Keratinocyte (primary cell): Measurements from ENCODE around the gene NEAT1. TPM values are rescaled to one million over a fixed set of nuclear protein-coding genes. Genes with fewer than 3 reads are reported as not detected.

Experiments used
- DNase-seq: peaks from one replicate; pipeline ENCODE4 v3.0.0-alpha.2; 2011; ENCODE audit warnings: low read depth, missing footprints, low spot score
- FAIRE-seq: peaks from 2 replicates; lab custom pipeline; 2011; peaks lifted over from hg19 to GRCh38; lab: Jason Lieb, UNC
- H2AFZ ChIP-seq: 2 replicates; pipeline ENCODE4 v1.6.0; 2012; ENCODE audit warnings: low read length, control low read depth, inconsistent platforms; ENCODE audit not compliant: control insufficient read depth
- H3K27ac ChIP-seq: 2 replicates; pipeline ENCODE4 v1.5.1; 2011; ENCODE audit warnings: low read length; ENCODE audit not compliant: control insufficient read depth, insufficient read depth
- H3K27me3 ChIP-seq: 3 replicates; pipeline ENCODE4 v1.6.0; 2011; ENCODE audit warnings: low read length; ENCODE audit not compliant: control insufficient read depth, insufficient read depth; ENCODE audit errors: extremely low read depth
- H3K36me3 ChIP-seq, 2 experiments: 2 replicates in 1 of 2; 3 replicates in 1 of 2; pipeline ENCODE4 v1.5.1; 2011; ENCODE audit warnings: low read length in 2 of 2, mild to moderate bottlenecking in 1 of 2; ENCODE audit not compliant: control insufficient read depth in 2 of 2, insufficient read depth in 2 of 2; ENCODE audit errors: extremely low read depth in 1 of 2
- H3K4me1 ChIP-seq: 3 replicates; pipeline ENCODE4 v1.5.1; 2011; ENCODE audit warnings: low read length; ENCODE audit not compliant: control insufficient read depth, insufficient read depth; ENCODE audit errors: extremely low read depth
- H3K4me2 ChIP-seq: 3 replicates; pipeline ENCODE4 v1.6.0; 2011; ENCODE audit warnings: low read depth, low read length; ENCODE audit not compliant: control insufficient read depth, insufficient read depth; ENCODE audit errors: extremely low read depth
- H3K4me3 ChIP-seq, 3 experiments: fragments of 200-600 bp in 1 of 3; sonication (generic) in 1 of 3; 2 replicates in 2 of 3; 3 replicates in 1 of 3; pipeline ENCODE4 v1.5.1; 2011 to 2016; ENCODE audit warnings: low read length in 3 of 3, mild to moderate bottlenecking in 3 of 3, control low read depth in 2 of 3, inconsistent platforms in 1 of 3, low read depth in 1 of 3, mixed read lengths in 1 of 3, mixed run types in 1 of 3, moderate library complexity in 1 of 3; ENCODE audit not compliant: control insufficient read depth in 2 of 3, insufficient read depth in 2 of 3; ENCODE audit errors: extremely low read depth in 1 of 3
- H3K79me2 ChIP-seq: 2 replicates; pipeline ENCODE4 v1.6.0; 2012; ENCODE audit warnings: low read length; ENCODE audit not compliant: control insufficient read depth, insufficient read depth
- H3K9ac ChIP-seq: 3 replicates; pipeline ENCODE4 v1.6.0; 2011; ENCODE audit warnings: low read length; ENCODE audit not compliant: control insufficient read depth, insufficient read depth; ENCODE audit errors: extremely low read depth
- H3K9me1 ChIP-seq: 3 replicates; pipeline ENCODE4 v1.6.0; 2011; ENCODE audit warnings: low read length; ENCODE audit not compliant: control insufficient read depth, insufficient read depth; ENCODE audit errors: extremely low read depth
- H3K9me3 ChIP-seq: 2 replicates; pipeline ENCODE4 v1.5.1; 2012; ENCODE audit warnings: low read depth, low read length; ENCODE audit not compliant: control insufficient read depth
- H4K20me1 ChIP-seq: 3 replicates; pipeline ENCODE4 v1.6.0; 2011; ENCODE audit warnings: low read length; ENCODE audit not compliant: control insufficient read depth, insufficient read depth; ENCODE audit errors: extremely low read depth
- EZH2 ChIP-seq: IDR thresholded peaks from one replicate; pipeline ENCODE4 v1.6.1; 2012; ENCODE audit warnings: inconsistent platforms, mild to moderate bottlenecking, low read length, moderate library complexity
- dilution Hi-C: fragments of 300-500 bp; cut with MboI; formaldehyde crosslinking; loops from one replicate; pipeline ENCODE4 v1.7.0; 2020; ENCODE audit warnings: low sequenced_read_pairs; ENCODE audit not compliant: extremely low pct_ligation_motif_present
- polyA plus RNA-seq, 5 experiments: library from polyadenylated mRNA; depleted of rRNA in 3 of 5; stranded (reverse) in 3 of 5; stranded (forward) in 1 of 5; unstranded in 1 of 5; fragments of >200 nt; gene quantifications; 1 replicate in 1 of 5; 2 replicates in 3 of 5; 3 replicates in 1 of 5; pipeline versions ENCODE4 v1.2.1 to v1.2.3, GENCODE V29; 2011 to 2012; ENCODE audit warnings: missing spikeins in 2 of 5, low read depth in 1 of 5, low replicate concordance in 1 of 5
- TF ChIP-seq, protein P1 (sequence below), 3 experiments: IDR thresholded peaks in 1 of 3; conservative IDR thresholded peaks in 1 of 3; optimal IDR thresholded peaks in 1 of 3; 2 replicates in 2 of 3; 3 replicates in 1 of 3; pipeline versions ENCODE3 to v1.5.1; 2011; ENCODE audit warnings: low read length in 3 of 3, mild to moderate bottlenecking in 3 of 3, moderate library complexity in 2 of 3, control low read depth in 1 of 3, inconsistent platforms in 1 of 3; ENCODE audit not compliant: insufficient read depth in 2 of 3; ENCODE audit errors: extremely low read depth in 1 of 3

Gene NEAT1
- polyA plus RNA-seq, 1 donor (not counting 4 experiments of a cell fraction or from before 2014, with no cell fraction given) = 270 TPM

GRCh38 chr11:65416341-65416824 lies 6.2 kb upstream of the NEAT1 start:
- peaks cover 4% of the 10 kb centered on the region for H3K9me1 ChIP-seq

GRCh38 chr11:65416841-65417701 lies 5.5 kb upstream of the NEAT1 start:
- H3K27me3 ChIP-seq = no peaks in the 10 kb centered on the region
- H4K20me1 ChIP-seq = no peaks in the 10 kb centered on the region
- H3K27ac ChIP-seq = peak overlapping the region; percentile 1
- FAIRE-seq (no peak), DNase-seq (no peak)
- H3K9me3 ChIP-seq = no peaks in the 10 kb centered on the region
- H3K36me3 ChIP-seq = peaks cover 0 to 11% of the 10 kb centered on the region in 2 experiments
- dilution Hi-C loops = no loop called here
- H3K4me2 ChIP-seq = peak overlapping the region; percentile 78
- no peak for TF ChIP-seq EZH2
- TF ChIP-seq, protein P1, sequence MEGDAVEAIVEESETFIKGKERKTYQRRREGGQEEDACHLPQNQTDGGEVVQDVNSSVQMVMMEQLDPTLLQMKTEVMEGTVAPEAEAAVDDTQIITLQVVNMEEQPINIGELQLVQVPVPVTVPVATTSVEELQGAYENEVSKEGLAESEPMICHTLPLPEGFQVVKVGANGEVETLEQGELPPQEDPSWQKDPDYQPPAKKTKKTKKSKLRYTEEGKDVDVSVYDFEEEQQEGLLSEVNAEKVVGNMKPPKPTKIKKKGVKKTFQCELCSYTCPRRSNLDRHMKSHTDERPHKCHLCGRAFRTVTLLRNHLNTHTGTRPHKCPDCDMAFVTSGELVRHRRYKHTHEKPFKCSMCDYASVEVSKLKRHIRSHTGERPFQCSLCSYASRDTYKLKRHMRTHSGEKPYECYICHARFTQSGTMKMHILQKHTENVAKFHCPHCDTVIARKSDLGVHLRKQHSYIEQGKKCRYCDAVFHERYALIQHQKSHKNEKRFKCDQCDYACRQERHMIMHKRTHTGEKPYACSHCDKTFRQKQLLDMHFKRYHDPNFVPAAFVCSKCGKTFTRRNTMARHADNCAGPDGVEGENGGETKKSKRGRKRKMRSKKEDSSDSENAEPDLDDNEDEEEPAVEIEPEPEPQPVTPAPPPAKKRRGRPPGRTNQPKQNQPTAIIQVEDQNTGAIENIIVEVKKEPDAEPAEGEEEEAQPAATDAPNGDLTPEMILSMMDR (optimal IDR thresholded peaks at IDR 0.05 in 1 of 3, IDR thresholded peaks at IDR 0.05 in 1 of 3, conservative IDR thresholded peaks at IDR 0.05 in 1 of 3; ENCODE audit: extremely low read depth in 1 of 3, insufficient read depth in 2 of 3, low read length in 3 of 3) = no peak
- no peak overlapping the region for H2AFZ ChIP-seq
- peaks cover 4% of the 10 kb centered on the region for H3K9me1 ChIP-seq
- H3K79me2 ChIP-seq = peaks cover 2% of the 10 kb centered on the region
- H3K9ac ChIP-seq = peak overlapping the region; percentile 100
- peaks cover 55% of the 10 kb centered on the region for H3K4me1 ChIP-seq
- H3K4me3 ChIP-seq = no peak overlapping the region

More at GRCh38 chr11:65416341-65416824, 6.2 kb upstream of the NEAT1 start:
- no peaks in the 10 kb centered on the region for H3K9me3 ChIP-seq
- H3K4me1 ChIP-seq = peaks cover 53% of the 10 kb centered on the region
- no peaks in the 10 kb centered on the region for H4K20me1 ChIP-seq
- H3K79me2 ChIP-seq = no peaks in the 10 kb centered on the region
- TF ChIP-seq, protein P1 (optimal IDR thresholded peaks at IDR 0.05 in 1 of 3, IDR thresholded peaks at IDR 0.05 in 1 of 3, conservative IDR thresholded peaks at IDR 0.05 in 1 of 3; ENCODE audit: extremely low read depth in 1 of 3, insufficient read depth in 2 of 3, low read length in 3 of 3) = peak; percentile 87 to 100 (median 99)
- TF ChIP-seq EZH2 = no peak
- H3K27ac ChIP-seq = peak overlapping the region; percentile 1
- peak overlapping the region; percentile 78 for H3K4me2 ChIP-seq
- H3K4me3 ChIP-seq = peak overlapping the region in 2 of 3 experiments; percentile 23 to 61
- peak overlapping the region; percentile 55 for H3K9ac ChIP-seq
- DNase-seq = no peak
- H3K27me3 ChIP-seq = no peaks in the 10 kb centered on the region
- peaks cover 0 to 17% of the 10 kb centered on the region in 2 experiments for H3K36me3 ChIP-seq
- dilution Hi-C loops = no loop called here
- H2AFZ ChIP-seq = no peak overlapping the region
- FAIRE-seq = no peak
